Activated CD8-positive, alpha-beta memory T cell treated with anti-CD3 and anti-CD28 coated beads, Interleukin-2, amount 10 ng/mL, durations not matched to agents 7 days and 5 days (primary cell): ENCODE measurements around the gene PLAGL1. TPM values are rescaled to one million over a fixed set of nuclear protein-coding genes. Genes with fewer than 3 reads are reported as not detected.
"Not testable (repeated sequence)": the region's sequence is repeated elsewhere in the genome, so short reads cannot be mapped to it uniquely, and the experiment has no call there.

Experiments used
- ATAC-seq: fragments of 150-1000 bp; cut with Tn5 transposase; one replicate; pipeline ENCODE4 v1.10.0; 2021; ENCODE audit warnings: moderate library complexity
- CTCF ChIA-PET: fragments of 350-600 bp; sonication (Branson Sonifier 250); formaldehyde crosslinking; loops from one replicate; lab custom pipeline; 2021; ENCODE audit warnings: antibody characterized with exemption; lab: Charles Lee
- DNase-seq: peaks from one replicate; pipeline ENCODE4 v3.0.0-alpha.2; 2020
- H3K27ac Mint-ChIP-seq: one replicate; pipeline ENCODE4 v1.8.0; 2021; ENCODE audit warnings: mild to moderate bottlenecking, mixed read lengths
- H3K27me3 Mint-ChIP-seq: one replicate; pipeline ENCODE4 v1.8.0; 2021; ENCODE audit warnings: mixed read lengths
- H3K36me3 Mint-ChIP-seq: one replicate; pipeline ENCODE4 v1.8.0; 2021; ENCODE audit warnings: mild to moderate bottlenecking, mixed read lengths
- H3K4me1 Mint-ChIP-seq: one replicate; pipeline ENCODE4 v1.8.0; 2021; ENCODE audit warnings: mixed read lengths
- H3K4me3 Mint-ChIP-seq: one replicate; pipeline ENCODE4 v1.8.0; 2021; ENCODE audit warnings: mild to moderate bottlenecking, moderate library complexity, mixed read lengths
- H3K9me3 Mint-ChIP-seq: one replicate; pipeline ENCODE4 v1.8.0; 2022; ENCODE audit warnings: low read depth, mixed read lengths
- total RNA-seq, 2 experiments: library from RNA; stranded (reverse); gene quantifications; one replicate each; pipeline ENCODE4 v1.2.3, GENCODE V29; 2021

The PLAGL1 gene
- total RNA-seq, 2 experiments from 2014 or later: 14.7 to 23.0 TPM

DNA sequence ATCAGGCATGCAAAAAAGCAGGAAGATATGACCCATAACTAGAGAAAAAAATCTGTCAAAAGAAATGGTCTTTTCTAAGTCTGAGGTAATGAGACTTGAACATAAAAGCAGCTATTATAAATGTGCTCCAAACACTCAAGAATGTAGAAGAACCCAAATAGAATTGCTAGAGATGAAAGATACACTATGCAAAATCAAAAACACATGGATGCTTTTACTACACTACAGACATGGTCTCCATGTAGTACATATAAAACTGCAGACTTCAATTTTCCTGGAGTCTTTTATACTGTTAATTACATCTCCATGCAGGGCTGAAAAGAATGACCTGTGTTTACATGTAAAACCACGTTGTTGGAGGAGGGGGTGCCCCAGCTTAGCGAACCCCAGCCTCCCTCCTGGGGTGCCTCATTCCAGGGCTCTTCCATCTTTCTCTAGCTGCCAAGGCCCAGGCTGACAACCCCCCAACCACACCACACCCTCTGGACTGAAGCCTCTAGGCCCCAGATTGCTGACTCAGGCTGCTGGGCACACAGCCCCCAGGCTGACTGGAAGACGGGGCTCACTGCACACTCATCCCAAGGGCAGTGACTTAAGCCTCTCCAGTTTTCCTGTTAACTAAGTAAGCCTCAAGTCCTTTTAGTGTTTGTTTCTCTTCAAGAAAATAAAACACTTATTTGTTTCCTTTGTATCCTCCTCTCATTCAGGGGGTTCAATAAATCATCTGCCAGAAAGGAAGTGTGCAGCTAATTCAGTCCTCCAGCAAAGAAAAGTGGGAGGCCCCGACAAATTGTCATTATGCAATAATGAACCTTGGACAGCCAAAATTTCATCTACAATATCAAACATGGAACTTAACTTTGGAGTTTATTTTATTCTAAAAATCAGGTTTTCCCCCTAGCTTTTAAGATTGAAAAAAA is 26.0 kb upstream of the PLAGL1 start:
- H3K9me3 Mint-ChIP-seq: no peaks in the 10 kb centered on the region
- no peak overlapping the region for H3K4me3 Mint-ChIP-seq
- ATAC-seq (no peak), DNase-seq (no peak)
- CTCF ChIA-PET: interaction anchor here (1.1 kb wide), 2 partner anchors 20 to 91 kb away, joined by 3 read pairs; no protein-coding TSS in a partner anchor
- H3K4me1 Mint-ChIP-seq: peaks cover 18% of the 10 kb centered on the region
- peaks cover 2% of the 10 kb centered on the region for H3K27me3 Mint-ChIP-seq
- H3K36me3 Mint-ChIP-seq: peaks cover 8% of the 10 kb centered on the region
- no peak overlapping the region for H3K27ac Mint-ChIP-seq

DNA sequence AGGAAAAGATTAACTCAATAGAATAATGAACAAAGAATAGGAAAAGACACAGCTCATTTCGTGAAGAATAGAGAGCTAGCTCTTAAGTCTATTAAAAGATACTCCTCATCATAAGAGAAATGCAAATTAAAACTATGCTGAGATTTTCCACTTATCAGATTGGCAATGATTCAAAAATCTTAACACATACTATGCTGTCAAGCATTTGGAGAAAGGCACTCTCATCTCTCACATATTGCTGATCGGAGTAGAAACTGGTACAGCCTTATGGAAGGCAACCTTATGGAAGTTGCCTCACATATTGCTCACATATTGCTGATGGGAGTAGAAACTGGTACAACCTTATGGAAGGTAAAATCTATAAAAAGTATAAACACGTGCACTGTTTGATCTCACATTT is 21.4 kb upstream of the PLAGL1 start:
- H3K4me3 Mint-ChIP-seq: no peak overlapping the region
- ATAC-seq: no peak

GRCh38 chr6:144027932-144028587 is 20.0 kb upstream of the PLAGL1 start:
- no peaks in the 10 kb centered on the region for H3K9me3 Mint-ChIP-seq
- H3K27me3 Mint-ChIP-seq: peaks cover 2% of the 10 kb centered on the region
- no peak for ATAC-seq
- no peak for DNase-seq
- H3K36me3 Mint-ChIP-seq: peaks cover 2% of the 10 kb centered on the region
- no peaks in the 10 kb centered on the region for H3K4me1 Mint-ChIP-seq
- CTCF ChIA-PET: interaction anchor here (0.7 to 2.3 kb wide), 3 partner anchors 15 to 88 kb away, joined by 3 to 9 read pairs (median 3); no protein-coding TSS in a partner anchor
- no peak overlapping the region for H3K4me3 Mint-ChIP-seq
- no peak overlapping the region for H3K27ac Mint-ChIP-seq

More for the DNA sequence above, 21.4 kb upstream of the PLAGL1 start:
- CTCF ChIA-PET: interaction anchor here (0.7 to 2.3 kb wide), 3 partner anchors 16 to 98 kb away, joined by 3 to 9 read pairs (median 4); no protein-coding TSS in a partner anchor
- no peaks in the 10 kb centered on the region for H3K4me1 Mint-ChIP-seq
- H3K27ac Mint-ChIP-seq: no peak overlapping the region
- H3K9me3 Mint-ChIP-seq: no peaks in the 10 kb centered on the region
- H3K36me3 Mint-ChIP-seq: peaks cover 5% of the 10 kb centered on the region
- no peak for DNase-seq
- H3K27me3 Mint-ChIP-seq: peaks cover 2% of the 10 kb centered on the region

DNA sequence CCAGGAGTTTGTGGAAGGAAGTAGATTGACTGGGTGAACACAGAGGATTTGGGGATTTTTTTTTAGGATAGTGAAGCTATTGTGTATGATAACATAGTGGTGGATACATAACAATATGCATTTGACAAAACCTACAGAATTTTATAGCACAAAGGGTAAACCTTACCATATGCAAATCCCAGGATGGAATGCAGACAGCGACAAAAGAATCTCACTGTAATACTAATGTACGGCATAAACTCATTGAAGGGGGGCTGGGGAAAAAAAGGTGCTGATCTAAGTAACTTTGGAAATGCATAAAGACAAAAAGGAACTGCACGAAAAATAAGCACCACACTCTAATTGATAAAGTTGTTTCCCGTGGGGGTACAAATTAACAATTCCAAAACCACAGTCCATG is 15.2 kb upstream of the PLAGL1 start:
- CTCF ChIA-PET: interaction anchor here (2.1 to 3.5 kb wide), 2 partner anchors 10 to 83 kb away, joined by 11 to 14 read pairs; no protein-coding TSS in a partner anchor
- Mint-ChIP-seq H3K27ac (no peak overlapping the region), H3K4me1 (no peaks in the 10 kb centered on the region), H3K27me3 (no peaks in the 10 kb centered on the region), H3K9me3 (no peaks in the 10 kb centered on the region), H3K36me3 (no peaks in the 10 kb centered on the region), H3K4me3 (no peak overlapping the region)
- ATAC-seq (no peak), DNase-seq (no peak)

DNA sequence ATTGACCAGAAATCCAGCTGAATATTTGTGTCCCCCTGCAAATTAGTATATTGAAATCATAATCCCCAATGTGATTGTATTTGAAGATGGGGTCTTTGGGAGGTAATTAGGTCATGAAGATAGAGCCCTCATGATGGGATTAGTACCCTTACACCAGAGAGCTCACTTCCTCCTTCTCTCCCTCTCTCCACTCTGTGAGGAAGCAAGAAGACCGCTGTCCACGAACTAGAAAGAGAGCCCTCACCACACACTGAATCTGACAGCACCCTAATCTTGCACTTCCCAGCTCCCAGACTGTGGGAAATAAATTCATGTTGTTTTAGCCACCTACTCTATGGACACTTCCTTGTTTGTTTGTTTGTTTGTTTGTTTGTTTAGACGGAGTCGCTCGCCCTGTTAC is 11.9 kb upstream of the PLAGL1 start:
- ATAC-seq (no peak), DNase-seq (no peak)
- no peak overlapping the region for H3K27ac Mint-ChIP-seq
- H3K27me3 Mint-ChIP-seq: no peaks in the 10 kb centered on the region
- H3K4me1 Mint-ChIP-seq: no peaks in the 10 kb centered on the region
- H3K9me3 Mint-ChIP-seq: no peaks in the 10 kb centered on the region
- H3K36me3 Mint-ChIP-seq: no peaks in the 10 kb centered on the region
- CTCF ChIA-PET: interaction anchor here (0.7 kb wide), 1 partner anchor 69 kb away, joined by 3 read pairs; no protein-coding TSS in a partner anchor
- no peak overlapping the region for H3K4me3 Mint-ChIP-seq

GRCh38 chr6:144017166-144018094 is 9.4 kb upstream of the PLAGL1 start:
- Mint-ChIP-seq H3K4me3 (no peak overlapping the region), H3K4me1 (no peaks in the 10 kb centered on the region)
- CTCF ChIA-PET: no interaction called here

GRCh38 chr6:144013486-144013909 is 5.4 kb upstream of the PLAGL1 start:
- Mint-ChIP-seq H3K36me3 (no peaks in the 10 kb centered on the region), H3K27ac (no peak overlapping the region), H3K27me3 (peaks cover 15% of the 10 kb centered on the region), H3K9me3 (no peaks in the 10 kb centered on the region), H3K4me3 (no peak overlapping the region), H3K4me1 (peaks cover 2% of the 10 kb centered on the region)
- DNase-seq: peak; percentile 69
- CTCF ChIA-PET: interaction anchor here (0.6 to 5.7 kb wide), 29 partner anchors 9 to 503 kb away, joined by 3 to 85 read pairs (median 3); no protein-coding TSS in a partner anchor
- ATAC-seq: peak; percentile 45

More at GRCh38 chr6:144017166-144018094, 9.4 kb upstream of the PLAGL1 start:
- ATAC-seq: no peak
- Mint-ChIP-seq H3K27me3 (no peaks in the 10 kb centered on the region), H3K27ac (no peak overlapping the region), H3K9me3 (no peaks in the 10 kb centered on the region), H3K36me3 (no peaks in the 10 kb centered on the region)
- DNase-seq: no peak

DNA sequence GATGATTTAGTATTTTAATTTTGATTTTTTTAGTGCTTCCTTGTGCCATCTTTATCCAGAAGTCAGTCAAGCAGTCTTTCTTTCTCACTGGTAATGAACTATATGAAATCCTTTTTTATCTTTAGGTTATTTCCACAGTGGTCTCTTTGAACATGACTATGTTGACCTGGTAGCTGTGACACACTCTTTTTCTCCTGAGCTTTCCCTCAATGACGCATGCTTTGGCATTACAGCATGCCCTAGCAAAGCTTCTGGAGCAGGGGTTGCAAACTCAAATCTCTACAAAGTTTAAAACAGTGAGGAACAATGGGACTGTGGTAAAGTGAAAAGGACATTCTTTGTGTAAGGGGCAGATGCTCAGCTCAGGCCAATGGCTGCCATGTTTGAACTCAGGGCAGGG is 4.5 kb upstream of the PLAGL1 start:
- Mint-ChIP-seq H3K27me3 (peaks cover 15% of the 10 kb centered on the region), H3K36me3 (no peaks in the 10 kb centered on the region), H3K9me3 (no peaks in the 10 kb centered on the region), H3K4me1 (peaks cover 3% of the 10 kb centered on the region), H3K4me3 (no peak overlapping the region), H3K27ac (no peak overlapping the region)
- no peak for DNase-seq
- ATAC-seq: no peak
- CTCF ChIA-PET: interaction anchor here (0.8 to 5.7 kb wide), 11 partner anchors 8 to 499 kb away, joined by 3 to 85 read pairs (median 4); no protein-coding TSS in a partner anchor

DNA sequence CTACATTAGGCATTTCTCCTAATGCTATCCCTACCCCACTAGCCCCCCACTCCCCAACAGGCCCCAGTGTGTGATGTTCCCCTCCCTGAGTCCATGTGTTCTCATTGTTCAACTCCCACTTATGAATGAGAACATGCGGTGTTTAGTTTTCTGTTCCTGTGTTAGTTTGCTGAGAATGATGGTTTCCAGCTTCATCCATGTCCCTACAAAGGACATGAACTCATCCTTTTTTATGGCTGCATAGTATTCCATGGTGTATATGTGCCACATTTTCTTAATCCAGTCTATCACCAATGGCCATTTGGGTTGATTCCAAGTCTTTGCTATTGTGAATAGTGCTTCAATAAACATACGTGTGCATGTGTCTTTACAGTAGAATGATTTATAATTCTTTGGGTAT is 1.6 kb upstream of the PLAGL1 start:
- peaks cover 27% of the 10 kb centered on the region for H3K27me3 Mint-ChIP-seq
- not testable (repeated sequence) for H3K4me3 Mint-ChIP-seq

GRCh38 chr6:144008846-144009245 is 787 bp upstream of the PLAGL1 start:
- Mint-ChIP-seq H3K36me3 (no peaks in the 10 kb centered on the region), H3K9me3 (no peaks in the 10 kb centered on the region), H3K4me3 (peak overlapping the region; percentile 47), H3K27ac (no peak overlapping the region), H3K4me1 (peaks cover 9% of the 10 kb centered on the region), H3K27me3 (peaks cover 27% of the 10 kb centered on the region)
- ATAC-seq (no peak), DNase-seq (no peak)
- CTCF ChIA-PET: interaction anchor here (1.3 to 1.9 kb wide), 3 partner anchors 67 to 434 kb away, joined by 3 to 8 read pairs (median 7); no protein-coding TSS in a partner anchor

More for the DNA sequence above, 1.6 kb upstream of the PLAGL1 start:
- not testable (repeated sequence) for H3K36me3 Mint-ChIP-seq, H3K9me3 Mint-ChIP-seq, DNase-seq, ATAC-seq, H3K27ac Mint-ChIP-seq, H3K4me1 Mint-ChIP-seq
- CTCF ChIA-PET: interaction anchor here (1.3 kb wide), 1 partner anchor 434 kb away, joined by 3 read pairs; no protein-coding TSS in a partner anchor

- DNase-seq (no peak), ATAC-seq (peak; percentile 62)
- no peaks in the 10 kb centered on the region for H3K36me3 Mint-ChIP-seq
- peaks cover 9% of the 10 kb centered on the region for H3K4me1 Mint-ChIP-seq
- H3K27ac Mint-ChIP-seq: no peak overlapping the region
- CTCF ChIA-PET: interaction anchor here (1.3 to 1.9 kb wide), 2 partner anchors 66 to 68 kb away, joined by 7 to 8 read pairs; no protein-coding TSS in a partner anchor
- H3K4me3 Mint-ChIP-seq: peak overlapping the region; percentile 67
- H3K9me3 Mint-ChIP-seq: no peaks in the 10 kb centered on the region
- peaks cover 27% of the 10 kb centered on the region for H3K27me3 Mint-ChIP-seq
Observed at GRCh38 chr6:144007478-144008119, 460 bp downstream of the PLAGL1 start.
